ENCODE results near the gene SUGP1.
"Not testable (repeated sequence)": the region's sequence is repeated elsewhere in the genome, so short reads cannot be mapped to it uniquely, and the experiment has no call there.

Gene SUGP1

DNA sequence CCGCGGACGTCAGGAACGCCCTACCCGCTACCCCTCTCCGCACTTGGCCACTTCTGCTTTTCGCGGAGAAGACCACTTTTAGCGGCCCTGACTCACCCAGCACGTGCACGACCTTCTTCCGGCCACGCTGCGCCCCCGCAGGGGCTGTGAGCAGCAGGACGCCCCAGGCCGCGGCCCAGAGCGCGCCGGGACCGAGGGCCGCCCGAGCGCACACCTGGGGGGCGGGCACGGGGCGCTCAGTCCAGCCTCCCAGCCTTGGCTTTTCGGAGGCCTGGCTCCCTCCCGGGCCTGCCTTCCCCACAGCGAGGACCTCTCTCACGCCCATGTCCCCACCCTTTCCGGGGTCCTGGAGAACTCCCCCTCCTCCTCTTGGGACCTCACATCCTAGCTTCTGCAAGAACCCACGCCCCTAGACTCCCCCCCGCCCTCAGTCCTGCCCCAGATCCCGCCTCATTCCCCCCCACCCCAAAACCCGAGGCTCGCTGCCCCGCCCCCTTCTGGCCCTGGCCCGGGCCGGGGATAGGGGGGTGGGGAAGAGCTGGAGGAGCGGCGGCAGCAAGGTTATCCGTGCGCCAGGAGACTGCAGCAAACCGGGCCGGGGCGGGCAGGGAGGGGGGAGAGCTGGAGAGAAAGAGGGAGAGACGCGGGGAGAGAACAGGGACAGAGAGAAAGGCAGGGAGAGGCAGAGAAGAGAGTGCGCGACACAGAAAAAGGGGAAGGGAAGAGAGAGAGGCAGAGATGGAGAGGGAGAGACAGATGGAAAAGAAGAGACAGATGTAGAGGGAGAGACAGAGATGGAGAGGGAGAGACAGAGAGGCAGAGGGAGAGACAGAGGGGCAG is 58.7 kb downstream of the SUGP1 start:
- no peak for DNase-seq

GRCh38 chr19:19260417-19261214 is 59.7 kb downstream of the SUGP1 start:
- DNase-seq = no peak

DNA sequence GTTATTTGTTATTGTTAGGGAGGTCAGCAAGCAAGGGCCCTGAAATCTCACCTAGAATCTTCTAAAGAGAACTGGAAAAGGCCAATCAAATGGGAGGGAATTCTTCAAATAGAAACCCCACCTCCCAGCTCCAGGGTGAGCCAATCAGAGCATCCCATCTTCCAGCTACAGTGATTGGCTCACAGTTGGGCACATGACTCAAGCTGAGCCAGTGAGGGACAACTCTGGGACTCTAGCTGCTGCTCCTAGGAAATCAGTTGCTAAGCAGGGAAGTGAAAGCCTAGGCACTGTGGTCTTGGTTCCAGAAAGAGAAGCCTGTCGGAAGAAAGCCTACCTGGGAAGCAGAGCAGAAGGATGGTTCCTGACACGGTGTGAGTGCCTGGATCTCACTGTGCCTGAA is 60.6 kb downstream of the SUGP1 start:
- no peak for DNase-seq

DNA sequence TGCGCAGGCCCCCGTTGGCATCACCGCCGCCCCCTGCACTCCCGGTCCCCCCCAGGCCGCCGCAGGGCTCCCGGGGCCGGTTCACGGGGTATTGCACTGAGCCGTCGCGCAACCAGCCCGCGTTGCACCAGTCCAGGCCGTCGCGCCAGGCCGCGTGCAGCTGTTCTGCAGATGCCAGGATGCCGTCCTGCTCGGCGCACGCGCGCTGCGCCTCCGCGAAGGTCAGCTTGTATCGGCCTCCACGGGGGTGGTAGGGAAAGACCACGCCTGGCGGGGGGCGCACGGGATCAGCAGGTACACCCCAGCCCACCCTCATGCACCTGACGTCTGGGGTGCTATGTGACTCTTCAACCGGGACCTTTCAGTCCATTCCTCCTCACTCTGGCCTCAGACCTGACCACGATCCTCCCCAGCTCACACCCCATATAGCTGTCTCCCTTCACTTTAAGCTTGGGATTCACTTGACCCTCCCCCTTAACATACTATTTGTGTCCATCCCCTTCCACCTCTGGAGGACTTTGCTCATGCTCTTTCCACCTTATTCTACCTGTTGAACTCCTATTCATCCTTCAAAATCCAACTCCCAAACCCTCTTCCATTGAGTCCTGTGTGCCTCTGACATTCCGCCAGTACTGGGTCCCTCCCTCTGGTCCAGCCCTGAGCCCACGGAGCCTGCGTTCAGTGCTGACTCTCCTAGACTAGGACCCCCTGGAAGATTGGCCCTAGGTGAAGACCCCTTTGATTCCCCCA is 61.5 kb downstream of the SUGP1 start:
- DNase-seq = no peak

GRCh38 chr19:19257836-19258588 is 62.3 kb downstream of the SUGP1 start:
- no peak for DNase-seq

DNA sequence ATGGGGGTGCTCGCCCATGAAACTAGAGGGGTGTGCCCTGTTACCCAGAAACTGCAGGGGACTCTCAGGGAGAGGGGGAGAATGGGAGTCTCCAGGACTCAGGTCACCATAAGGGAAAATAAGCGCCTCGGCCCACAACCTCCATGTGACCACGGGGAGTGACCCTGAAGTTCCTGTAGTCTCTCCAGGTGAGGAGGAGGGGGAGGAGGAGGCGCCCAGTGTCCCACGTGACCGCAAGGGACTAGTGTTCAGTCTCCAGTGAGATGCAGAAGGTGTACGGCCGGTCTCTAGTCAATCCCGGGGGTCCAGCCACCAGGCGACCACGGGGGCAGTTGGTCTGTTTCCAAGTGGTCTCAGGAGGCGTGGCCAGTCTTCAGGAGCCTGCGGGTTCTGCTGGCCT is 63.2 kb downstream of the SUGP1 start:
- DNase-seq = no peak

DNA sequence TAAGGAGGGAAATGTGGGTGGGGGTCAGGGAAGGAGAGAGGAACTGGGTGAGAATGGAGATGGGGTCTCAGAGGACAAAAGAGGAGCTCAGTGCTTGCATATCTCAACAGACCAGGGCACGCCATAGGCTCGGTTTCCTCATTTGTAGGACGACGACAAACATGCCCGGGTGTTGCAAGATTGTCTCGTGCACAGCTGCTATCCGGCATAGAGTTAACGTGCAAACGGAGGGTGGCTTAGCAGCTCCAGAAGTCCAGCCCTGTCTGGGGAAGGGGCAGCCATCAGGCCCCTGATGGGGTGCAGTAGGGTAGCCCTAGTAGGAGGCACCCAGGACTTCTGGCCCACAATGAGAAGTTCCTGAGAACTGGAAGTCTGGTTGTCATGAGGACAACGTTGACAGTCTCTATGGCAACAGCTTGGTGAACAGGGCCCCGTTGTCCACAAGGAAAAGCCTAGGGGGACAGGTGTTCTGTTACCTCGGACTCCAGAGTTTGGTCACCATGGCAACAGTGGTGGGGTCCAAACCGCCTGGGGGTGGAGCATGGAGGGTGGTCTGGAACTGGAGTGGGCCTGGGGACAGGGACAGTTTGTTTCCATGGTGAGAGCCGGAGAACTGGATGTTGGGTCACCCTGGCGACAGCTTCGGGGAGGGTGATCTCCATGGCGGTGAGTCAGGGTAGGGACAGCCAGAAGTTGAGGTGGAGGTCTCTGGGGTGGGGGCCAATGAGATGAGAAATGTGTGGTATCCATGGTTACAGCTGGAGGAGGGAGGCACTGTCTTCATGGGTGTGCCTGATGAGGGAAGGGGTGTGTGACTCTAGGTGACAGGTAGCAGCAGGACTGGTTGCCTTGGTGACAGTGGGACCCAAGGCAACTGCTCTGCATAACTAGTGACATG is 64.0 kb downstream of the SUGP1 start:
- DNase-seq = no peak

DNA sequence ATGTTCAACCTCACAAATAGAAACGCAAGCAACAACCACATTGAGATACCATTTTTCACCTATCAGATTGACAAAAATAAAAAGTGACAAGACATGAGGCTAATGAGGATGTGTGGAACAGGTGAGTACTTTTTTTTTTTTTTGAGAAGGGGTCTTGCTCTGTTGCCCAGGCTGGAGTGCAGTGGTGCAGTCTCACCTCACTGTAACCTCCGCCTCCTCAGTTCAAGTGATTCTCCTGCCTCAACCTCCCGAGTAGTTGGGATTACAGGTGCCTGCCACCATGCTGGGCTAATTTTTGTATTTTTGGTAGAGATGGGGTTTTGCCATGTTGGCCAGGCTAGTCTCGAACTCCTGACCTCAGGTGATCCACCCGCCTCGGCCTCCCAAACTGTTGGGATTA is 66.9 kb downstream of the SUGP1 start:
- not testable (repeated sequence) for DNase-seq

GRCh38 chr19:19250196-19250801 is 70.0 kb downstream of the SUGP1 start:
- no peak for DNase-seq

- no peak for DNase-seq
These were observed 79.8 kb downstream of the SUGP1 start for GRCh38 chr19:19240476-19240875.

GRCh38 chr19:19239675-19240074 is 80.6 kb downstream of the SUGP1 start:
- no peak for DNase-seq

DNA sequence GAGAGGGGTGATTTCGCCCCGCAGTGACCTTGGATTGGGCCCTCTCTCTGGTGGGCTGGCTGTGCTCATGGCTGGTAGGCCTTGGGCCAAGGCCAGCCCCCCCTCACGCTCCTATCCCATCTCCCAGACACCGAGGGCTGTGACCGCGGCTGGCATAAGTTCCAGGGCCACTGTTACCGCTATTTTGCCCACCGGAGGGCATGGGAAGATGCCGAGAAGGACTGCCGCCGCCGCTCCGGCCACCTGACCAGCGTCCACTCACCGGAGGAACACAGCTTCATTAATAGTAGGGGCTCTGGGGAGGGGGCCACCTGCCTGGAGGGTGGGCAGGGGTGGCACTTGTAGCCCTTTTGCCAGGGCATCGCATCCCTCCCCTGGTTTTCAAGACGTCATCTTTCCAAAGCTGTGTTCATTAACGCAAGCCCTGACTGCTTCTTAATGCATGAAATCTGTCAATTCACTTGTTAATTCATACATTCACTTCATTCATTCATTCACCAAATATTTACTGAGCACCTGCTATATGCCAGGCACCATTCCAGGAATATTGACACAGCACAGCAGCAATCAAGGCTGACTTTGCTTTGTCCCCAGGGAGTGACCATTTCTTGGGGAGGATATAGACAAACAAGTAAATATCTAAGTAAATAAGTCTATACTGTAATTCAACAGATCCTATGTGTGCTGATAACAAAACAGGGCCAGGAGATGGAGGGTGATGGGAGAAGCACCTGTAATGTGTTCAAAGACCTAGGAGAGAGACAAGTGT is 82.0 kb downstream of the SUGP1 start:
- no peak for DNase-seq

GRCh38 chr19:19236173-19236572 is 84.1 kb downstream of the SUGP1 start:
- DNase-seq = no peak

DNA sequence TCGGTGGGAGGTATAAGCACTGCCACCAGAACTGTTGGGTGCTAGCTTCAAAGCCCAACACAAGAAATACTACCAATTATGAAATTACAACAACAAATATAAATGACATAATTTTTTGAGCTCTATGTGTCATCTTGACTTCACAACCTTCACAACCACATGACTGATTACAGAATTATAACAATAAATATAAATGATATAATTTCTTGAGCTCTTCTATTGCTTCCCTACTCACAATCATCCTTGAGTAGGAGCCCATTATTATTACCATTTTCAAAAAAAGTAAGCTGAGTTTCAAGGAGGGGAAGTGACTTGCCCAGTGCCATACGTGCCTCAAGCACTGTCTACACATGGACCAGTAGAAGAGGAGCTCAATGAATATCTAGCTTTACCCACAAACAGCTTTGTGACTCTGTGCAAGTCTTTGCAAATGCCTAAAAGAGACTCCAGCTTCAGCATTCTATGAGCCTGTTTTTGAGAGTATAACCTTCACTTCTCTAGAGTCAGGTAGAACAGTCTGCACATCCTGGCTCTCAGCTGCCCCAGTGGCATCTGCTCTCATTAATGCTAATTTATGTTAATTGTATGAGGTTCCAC is 86.0 kb downstream of the SUGP1 start:
- no peak for DNase-seq

GRCh38 chr19:19232261-19232721 is 88.0 kb downstream of the SUGP1 start:
- DNase-seq = no peak

- no peak for DNase-seq
These were observed 89.3 kb downstream of the SUGP1 start for GRCh38 chr19:19230999-19231398.

GRCh38 chr19:19229701-19230100 is 90.6 kb downstream of the SUGP1 start:
- no peak for DNase-seq

GRCh38 chr19:19227217-19227616 is 93.1 kb downstream of the SUGP1 start:
- DNase-seq = no peak

GRCh38 chr19:19226663-19227062 is 93.6 kb downstream of the SUGP1 start:
- DNase-seq = no peak

DNA sequence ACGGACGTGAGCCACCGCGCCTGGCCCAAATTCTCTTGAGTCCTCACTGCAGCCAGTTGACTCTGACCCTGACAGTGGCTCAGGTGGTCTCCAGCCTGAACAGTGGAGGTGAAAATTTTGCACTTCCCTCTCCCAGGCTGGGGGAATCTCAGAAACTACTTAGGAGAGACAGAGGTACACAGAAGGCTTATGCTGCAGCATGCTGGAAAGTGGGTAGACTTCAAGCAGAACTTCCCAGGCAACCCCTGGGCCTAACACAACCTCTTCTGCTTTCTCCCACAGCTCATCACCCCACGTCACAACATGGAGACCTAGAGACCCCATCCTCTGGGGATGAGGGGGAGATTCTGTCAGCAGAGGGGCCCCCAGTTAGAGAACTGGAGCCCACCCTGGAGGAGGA is 94.1 kb downstream of the SUGP1 start:
- no peak for DNase-seq
